ENCODE data around the gene PWP2. TPM values are rescaled to one million over a fixed set of nuclear protein-coding genes. Genes with fewer than 3 reads are reported as not detected.

PWP2 gene
- total RNA-seq, 1 experiment from 2014 or later = 6.8 TPM

DNA sequence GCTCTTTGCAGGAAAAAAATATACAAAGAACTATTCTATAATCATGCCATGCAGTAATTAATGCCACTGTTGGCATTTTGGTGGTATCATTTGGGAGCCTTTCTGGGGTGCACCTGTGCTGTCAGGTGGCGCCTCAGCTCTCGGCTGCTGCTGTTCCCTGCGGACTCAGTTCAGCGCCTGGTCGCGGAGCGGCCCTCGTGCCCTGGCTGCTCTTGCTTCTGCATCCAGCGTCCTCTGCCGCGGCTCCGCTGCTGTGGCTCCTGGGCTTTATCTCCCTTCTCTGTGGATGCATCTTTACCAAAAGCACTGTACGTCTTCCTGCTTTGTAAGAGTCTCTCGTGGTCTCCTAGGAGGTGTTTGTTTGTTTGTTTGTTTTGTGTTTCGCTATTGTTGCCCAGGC lies 35.1 kb upstream of the PWP2 start:
- Histone ChIP-seq H3K27me3 (ENCODE audit: control insufficient read depth, insufficient read depth, low read length) (no peaks in the 10 kb centered on the region), H3K27ac (ENCODE audit: low read length) (no peak overlapping the region), H3K4me3 (ENCODE audit: low read depth in 2 of 2, low read length in 2 of 2) (no peak overlapping the region), H3K4me1 (ENCODE audit: control insufficient read depth, insufficient read depth, low read length) (no peaks in the 10 kb centered on the region), H3K9me3 (ENCODE audit: control insufficient read depth, insufficient read depth, low read depth, low read length) (no peaks in the 10 kb centered on the region), H3K36me3 (ENCODE audit: control insufficient read depth, insufficient read depth, low read length) (no peaks in the 10 kb centered on the region; the same call in 1 of the 2 replicates)
- no TSS peak for BruUV-seq (replicated peaks)
- ChIA-PET POLR2A (no interaction called here), CTCF (no interaction called here)
- no peak for DNase-seq (ENCODE audit: low read depth, low spot score)
- intact Hi-C loops (cut with micrococcal nuclease; ENCODE audit: unreplicated experiment) = no loop called here
- no peak for TF ChIP-seq REST (IDR thresholded peaks at IDR 0.05; ENCODE audit: insufficient read depth in 1 of 2, low read depth in 2 of 2, low read length in 1 of 2)
- TF ChIP-seq POLR2AphosphoS5 (IDR thresholded peaks at IDR 0.05; ENCODE audit: low read depth, low read length) = no peak
- no peak for TF ChIP-seq CTCF (IDR thresholded peaks at IDR 0.05)
- no peak for TF ChIP-seq SIN3A (IDR thresholded peaks at IDR 0.05; ENCODE audit: borderline replicate concordance, insufficient read depth, low read depth, low read length)
- TF ChIP-seq TCF7L2 (IDR thresholded peaks at IDR 0.05; ENCODE audit: low read depth, low read length) = no peak
- in situ Hi-C loops (cut with HindIII; ENCODE audit: low pct_unique_long_range_greater_than_20kb, low sequenced_read_pairs) = no loop called here
- no peak for ATAC-seq

GRCh38 chr21:44074315-44074958 lies 32.8 kb upstream of the PWP2 start:
- ATAC-seq (no peak), DNase-seq (ENCODE audit: low read depth, low spot score) (no peak)
- no TSS peak for BruUV-seq (replicated peaks)
- ChIA-PET CTCF (no interaction called here), POLR2A (interaction anchor here (0.6 kb wide), 1 partner anchor 19 kb away, joined by 3 read pairs; no protein-coding TSS in a partner anchor)
- in situ Hi-C loops (cut with HindIII; ENCODE audit: low pct_unique_long_range_greater_than_20kb, low sequenced_read_pairs) (no loop called here), intact Hi-C loops (cut with micrococcal nuclease; ENCODE audit: unreplicated experiment) (no loop called here)
- Histone ChIP-seq H3K9me3 (ENCODE audit: control insufficient read depth, insufficient read depth, low read depth, low read length) (no peaks in the 10 kb centered on the region), H3K27me3 (ENCODE audit: control insufficient read depth, insufficient read depth, low read length) (no peaks in the 10 kb centered on the region), H3K4me1 (ENCODE audit: control insufficient read depth, insufficient read depth, low read length) (no peaks in the 10 kb centered on the region), H3K36me3 (ENCODE audit: control insufficient read depth, insufficient read depth, low read length) (no peaks in the 10 kb centered on the region; the same call in 1 of the 2 replicates), H3K4me3 (ENCODE audit: low read depth in 2 of 2, low read length in 2 of 2) (no peak overlapping the region), H3K27ac (ENCODE audit: low read length) (no peak overlapping the region)
- TF ChIP-seq SIN3A (IDR thresholded peaks at IDR 0.05; ENCODE audit: borderline replicate concordance, insufficient read depth, low read depth, low read length) (no peak), POLR2AphosphoS5 (IDR thresholded peaks at IDR 0.05; ENCODE audit: low read depth, low read length) (no peak), CTCF (IDR thresholded peaks at IDR 0.05) (no peak), TCF7L2 (IDR thresholded peaks at IDR 0.05; ENCODE audit: low read depth, low read length) (no peak), REST (IDR thresholded peaks at IDR 0.05; ENCODE audit: insufficient read depth in 1 of 2, low read depth in 2 of 2, low read length in 1 of 2) (no peak)

Measured in Panc1 (cell line).